Measurements from ENCODE around the gene GATAD2A.
A peak's percentile ranks its signal among the peaks of the same experiment; 100 is the strongest.
"Not testable (repeated sequence)": the region's sequence is repeated elsewhere in the genome, so short reads cannot be mapped to it uniquely, and the experiment has no call there.

The GATAD2A gene

DNA sequence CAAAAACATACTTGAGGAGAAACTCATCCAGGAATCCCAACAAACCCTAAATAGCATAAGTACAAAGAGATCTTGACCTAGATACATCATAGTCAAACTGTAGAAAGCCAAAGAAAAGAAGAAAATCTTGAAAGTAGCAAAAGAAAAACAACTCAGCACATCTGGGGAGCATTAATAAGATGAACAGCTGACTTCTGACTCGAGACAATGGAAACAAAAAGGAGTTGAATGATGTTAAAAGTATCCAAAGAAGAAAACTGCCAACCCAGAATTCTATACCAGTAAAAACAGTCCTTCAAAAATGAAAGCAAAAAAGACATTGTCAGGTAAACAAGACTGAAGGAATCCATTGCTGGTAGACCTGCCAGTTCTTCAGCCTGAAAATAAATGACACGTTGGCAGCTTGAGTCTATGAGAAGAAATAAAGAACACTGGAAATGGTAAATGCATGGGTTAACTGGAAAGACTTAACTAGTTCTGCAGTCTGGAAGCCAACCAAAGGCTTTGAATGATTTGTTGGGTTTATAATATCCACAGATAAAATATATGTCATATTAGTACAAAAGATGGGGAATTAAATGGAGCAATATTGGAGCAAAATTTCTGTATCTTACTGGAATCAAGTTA is 63.1 kb downstream of the GATAD2A start:
- no peak for DNase-seq

DNA sequence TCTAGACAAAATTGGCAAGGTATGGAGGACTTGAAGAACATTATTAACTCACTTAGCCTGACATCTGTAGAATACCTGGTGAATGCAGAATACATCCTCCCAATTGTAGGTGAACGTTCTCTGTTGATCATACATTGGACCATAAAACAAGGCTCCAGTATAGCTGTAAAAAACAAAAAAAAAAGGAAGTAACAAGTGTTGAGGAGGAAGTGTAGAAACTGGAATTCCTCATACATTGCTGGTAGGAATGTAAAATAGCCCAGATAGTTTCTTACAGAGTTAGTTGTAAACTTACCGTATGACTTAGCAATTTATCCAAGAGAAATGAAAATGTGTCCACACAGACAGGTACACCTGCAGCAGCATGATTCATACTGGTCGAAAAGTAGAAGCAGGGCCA is 65.1 kb downstream of the GATAD2A start:
- DNase-seq = no peak

DNA sequence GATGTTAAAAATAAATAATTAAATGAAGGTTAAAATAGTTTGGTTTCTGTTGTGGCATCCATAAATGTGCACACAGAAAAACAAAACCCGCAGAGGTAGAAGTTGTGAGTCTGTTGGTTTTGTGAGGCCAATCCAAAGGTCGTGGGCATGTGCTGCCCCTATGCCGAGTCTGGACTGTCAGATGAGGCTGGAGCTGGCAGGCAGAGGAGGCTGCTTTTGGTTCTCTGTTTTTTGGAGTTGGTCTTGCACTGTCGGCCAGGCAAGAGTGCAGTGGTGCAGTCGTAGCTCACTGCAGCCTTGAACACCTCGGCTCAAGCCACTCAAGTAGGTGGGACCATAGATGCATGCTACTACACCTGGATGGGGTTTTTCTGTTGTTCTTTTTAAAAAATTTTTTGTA is 66.2 kb downstream of the GATAD2A start:
- DNase-seq = no peak

DNA sequence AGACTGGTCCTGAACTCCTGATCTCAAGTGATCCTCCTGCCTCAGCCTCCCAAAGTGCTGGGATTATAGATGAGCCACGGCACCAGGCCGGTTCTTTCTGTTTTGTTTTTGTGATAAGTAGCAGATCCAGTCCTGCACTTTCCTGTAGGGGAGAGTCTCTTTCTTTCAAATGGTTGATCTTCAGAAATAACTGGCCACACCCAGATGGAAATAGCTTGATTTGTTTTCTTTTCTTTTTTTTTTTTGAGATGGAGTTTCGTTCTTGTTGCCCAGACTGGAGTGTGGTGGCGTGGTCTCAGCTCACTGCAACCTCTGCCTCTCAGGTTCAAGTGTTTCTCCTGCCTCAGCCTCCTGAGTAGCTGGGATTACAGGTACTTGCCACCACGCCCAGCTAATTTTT is 66.6 kb downstream of the GATAD2A start:
- not testable (repeated sequence) for DNase-seq

- DNase-seq = no peak
These were observed 69.7 kb downstream of the GATAD2A start for GRCh38 chr19:19475015-19475765.

- no peak for DNase-seq
These were observed 70.7 kb downstream of the GATAD2A start for GRCh38 chr19:19475849-19476828.

DNA sequence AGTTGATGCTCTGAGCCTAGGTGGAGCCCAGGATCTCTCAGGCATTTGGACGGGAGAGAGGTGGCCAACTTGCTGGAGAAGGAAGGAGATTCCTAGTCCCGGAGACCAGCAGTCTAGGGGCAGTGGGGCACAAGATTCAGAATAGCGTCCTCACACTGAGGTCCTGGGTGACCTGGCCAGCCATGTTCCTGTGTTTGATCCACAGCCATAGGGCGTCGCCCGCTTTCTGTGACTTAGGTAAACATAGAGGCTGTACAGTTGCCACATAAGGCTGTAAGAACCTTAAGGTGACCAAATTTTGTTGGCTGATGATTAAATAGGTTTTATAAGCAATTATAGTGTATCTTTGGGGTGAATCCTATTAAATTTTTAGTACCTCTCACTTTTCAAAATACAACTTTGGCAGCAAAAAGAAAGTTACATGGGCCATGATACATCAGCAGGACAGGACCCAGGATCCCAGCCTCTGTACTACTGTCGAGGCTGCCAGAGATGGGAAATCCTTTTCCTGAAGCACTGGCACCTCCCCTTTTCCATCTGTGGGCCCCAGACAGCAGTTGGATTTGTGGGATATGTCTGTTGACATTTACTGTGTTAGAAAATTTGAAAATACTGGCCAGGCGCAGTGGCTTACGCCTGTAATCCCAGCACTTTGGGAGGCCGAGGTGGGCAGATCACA is 72.4 kb downstream of the GATAD2A start:
- no peak for DNase-seq

GRCh38 chr19:19480688-19481087 is 75.2 kb downstream of the GATAD2A start:
- no peak for DNase-seq

- no peak for DNase-seq
These were observed 77.5 kb downstream of the GATAD2A start for GRCh38 chr19:19482809-19483596.

- DNase-seq = no peak
These were observed 79.9 kb downstream of the GATAD2A start for GRCh38 chr19:19485161-19485997.

DNA sequence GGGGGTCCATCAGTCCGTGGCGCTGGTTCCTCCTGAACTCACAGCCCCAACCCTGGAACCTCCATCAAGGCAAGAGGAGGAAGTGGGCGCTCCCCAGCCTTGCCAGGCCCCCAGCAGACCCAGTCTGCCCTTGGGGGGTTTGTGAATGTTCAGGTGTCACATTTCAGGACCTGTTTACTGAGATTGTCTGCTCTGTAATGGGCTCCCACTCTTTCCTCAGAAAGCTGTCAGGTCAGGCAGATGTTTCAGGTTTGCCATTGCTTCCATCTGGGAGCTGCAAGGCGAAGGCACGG is 80.5 kb downstream of the GATAD2A start:
- no peak for DNase-seq

DNA sequence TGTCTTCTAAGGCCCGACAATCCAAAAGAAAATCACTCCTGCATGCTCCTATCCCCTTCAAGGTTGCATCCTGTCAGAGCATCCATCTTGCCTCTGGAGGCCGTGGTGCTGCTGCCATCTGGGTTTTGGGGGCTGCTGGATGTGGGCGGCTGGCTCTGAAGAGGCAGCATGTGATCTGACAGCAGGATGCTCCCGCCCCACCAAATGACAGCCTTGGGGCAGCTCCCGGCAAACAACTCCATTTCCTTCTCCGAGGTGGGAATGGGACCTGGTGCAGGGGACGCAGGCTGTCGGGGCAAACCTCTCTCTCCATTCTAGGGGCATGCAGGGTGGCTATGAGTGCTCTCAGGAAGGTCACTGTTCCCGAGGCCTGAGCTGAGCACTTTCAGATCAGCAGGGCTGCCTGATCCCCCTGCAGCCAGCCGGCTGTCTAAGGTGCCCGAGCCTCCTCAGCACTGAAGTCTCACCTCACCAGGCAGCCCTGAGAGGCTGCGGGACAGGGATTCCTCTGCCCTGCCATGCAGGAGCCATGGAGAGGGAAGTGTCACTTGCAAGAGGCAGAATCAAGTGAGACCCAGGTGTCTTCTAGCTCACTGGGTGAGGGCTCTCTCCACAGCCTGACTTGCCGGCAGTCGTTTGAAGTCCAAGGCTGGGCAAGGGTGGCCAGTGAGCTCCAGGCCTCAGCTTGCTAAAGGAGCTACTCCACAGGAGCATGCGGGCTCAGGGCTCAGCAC is 81.0 kb downstream of the GATAD2A start:
- no peak for DNase-seq

DNA sequence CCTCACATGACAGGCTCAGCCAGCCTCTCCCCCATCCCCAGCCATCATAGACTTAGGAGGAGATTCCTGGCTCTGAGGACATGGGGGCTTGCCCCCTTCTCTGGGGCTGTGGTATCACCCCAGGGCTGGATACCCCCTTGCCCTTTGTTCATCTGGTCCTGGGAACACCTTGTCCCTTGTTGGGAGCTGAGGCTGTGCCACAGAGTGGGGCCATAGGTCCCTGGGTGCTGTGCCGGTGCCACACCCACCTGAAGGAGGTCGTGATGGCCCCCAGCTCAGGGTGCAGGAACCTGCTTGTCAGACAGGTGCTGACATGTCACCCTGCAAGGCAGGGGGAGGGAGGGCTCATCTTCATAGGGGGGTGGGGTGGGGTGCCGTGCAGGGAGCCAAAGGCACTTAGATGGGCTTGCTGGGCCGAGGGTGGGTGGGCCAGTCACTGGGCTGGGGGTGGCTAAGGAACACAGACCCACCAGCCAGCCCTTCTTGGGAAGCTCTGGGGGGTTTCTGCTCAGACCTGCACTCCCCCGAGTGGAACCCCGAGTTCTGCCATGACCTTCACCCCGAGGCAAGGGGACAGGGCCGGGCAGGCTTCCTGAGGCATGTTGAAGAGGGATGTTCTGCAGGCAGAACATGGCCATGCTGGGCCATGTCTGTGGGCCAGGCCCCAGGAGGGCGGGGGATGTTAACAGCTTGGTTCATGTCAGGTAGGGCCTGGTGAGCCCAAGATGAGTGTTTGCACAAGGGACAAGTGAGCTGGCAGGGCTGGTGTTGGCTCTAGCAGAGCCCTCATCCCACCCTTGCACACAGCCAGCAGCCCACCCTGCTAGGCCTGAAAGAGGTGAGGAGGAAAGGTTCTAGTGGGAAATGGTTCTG is 81.8 kb downstream of the GATAD2A start:
- no peak for DNase-seq

- no peak for DNase-seq
These were observed 82.7 kb downstream of the GATAD2A start for GRCh38 chr19:19487950-19488874.

DNA sequence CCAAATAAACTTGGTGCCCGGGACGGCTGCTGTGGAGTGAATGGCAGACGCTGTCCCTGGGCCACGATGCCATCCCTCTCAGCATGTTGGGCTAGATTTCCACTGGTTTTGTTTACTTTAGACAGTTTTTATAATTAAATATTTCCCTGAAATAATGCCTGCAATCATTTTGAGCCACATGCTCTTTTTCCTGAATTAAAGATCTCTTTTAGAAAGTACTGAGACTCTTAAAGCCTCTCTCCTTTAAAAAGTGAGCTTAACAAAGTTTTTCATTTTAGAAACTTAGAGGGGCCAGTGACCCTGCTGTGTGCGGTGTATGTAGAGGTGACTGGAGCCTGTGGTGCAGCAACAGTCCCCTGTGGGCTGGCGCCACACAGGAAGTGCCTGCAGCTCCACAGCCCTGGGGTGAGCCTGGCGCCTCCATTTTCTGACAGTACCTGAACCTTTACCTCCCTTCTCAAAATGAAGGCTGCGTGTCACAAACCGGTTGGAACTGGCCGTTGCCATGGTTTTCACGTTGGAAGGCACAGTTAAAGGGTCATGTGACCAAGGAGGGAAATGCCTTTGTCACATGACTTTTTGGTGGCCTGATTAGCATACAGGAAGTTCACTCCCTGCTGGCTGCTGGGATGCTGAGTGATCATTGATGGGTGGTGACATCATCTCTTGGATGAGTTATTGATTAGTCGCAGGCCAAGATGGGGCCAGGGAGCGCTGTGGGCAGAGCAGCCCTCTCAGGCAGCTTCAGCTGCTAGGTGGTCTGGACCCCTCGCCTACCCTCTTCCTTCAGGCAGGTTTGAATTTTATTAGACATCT is 83.6 kb downstream of the GATAD2A start:
- no peak for DNase-seq

DNA sequence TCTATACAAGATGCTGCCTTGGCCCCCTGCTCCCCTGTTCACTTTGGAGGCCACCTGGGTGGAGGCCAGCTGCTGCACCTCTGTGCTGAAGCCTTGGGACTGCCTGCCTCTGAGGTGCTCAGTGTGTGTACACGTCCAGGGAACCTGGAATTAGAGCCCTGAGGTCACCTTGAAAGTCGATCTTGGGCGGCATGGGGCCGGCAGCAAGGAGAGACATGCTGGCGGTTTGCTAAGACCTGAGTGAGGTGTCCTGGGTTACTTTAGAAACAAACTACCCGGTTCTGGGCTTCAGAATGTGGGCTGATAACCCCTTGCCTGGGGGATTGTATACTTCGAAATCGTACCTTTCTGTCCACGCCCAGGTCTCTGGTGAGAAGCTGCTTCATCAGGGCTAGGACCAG is 84.3 kb downstream of the GATAD2A start:
- no peak for DNase-seq

DNA sequence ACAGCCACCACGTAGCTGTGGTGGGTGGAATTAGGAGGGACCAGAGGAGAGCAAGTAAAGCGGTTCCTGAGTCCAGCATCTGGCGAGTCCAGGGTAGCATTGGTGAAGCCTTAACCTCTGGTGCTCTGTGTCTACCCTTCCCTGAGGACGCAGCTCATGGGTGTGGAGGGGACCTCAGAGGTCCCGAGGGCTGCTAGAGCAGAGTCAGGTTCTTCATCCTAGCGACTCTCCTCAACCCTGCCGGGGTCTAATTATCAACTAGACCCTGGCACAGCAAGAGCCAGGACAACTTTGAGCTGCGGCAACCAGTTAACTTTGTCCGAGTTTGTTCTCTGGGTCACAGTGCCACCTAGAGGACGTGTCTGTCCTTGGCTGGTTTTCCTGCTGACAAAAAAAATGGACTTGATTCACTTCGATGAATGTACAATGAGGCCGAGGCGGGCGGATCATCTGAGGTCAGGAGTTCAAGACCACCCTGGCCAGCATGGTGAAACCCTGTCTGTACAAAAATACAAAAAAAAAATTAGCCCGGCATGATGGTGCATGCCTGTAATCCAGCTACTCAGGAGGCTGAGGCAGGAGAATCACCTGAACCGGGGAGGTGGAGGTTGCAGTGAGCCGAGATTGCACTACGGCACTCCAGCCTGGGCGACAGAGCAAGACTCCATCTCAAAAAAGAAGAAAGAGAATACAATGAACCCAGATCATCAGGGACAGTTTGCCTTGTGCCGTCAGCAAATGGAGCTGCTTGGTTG is 84.9 kb downstream of the GATAD2A start:
- DNase-seq = peak; percentile 1
